Fibroblast of pulmonary artery (primary cell): ENCODE results near the gene TTBK1.

Experiments used
- DNase-seq: peaks from one replicate; pipeline ENCODE4 v3.0.0-alpha.2; 2010; ENCODE audit warnings: low read depth
- H3K4me3 ChIP-seq: replicated peaks from 2 replicates; pipeline ENCODE4 v1.5.1; 2011; ENCODE audit warnings: low read depth, mild to moderate bottlenecking, control low read depth, low read length, moderate library complexity
- CTCF ChIP-seq: IDR thresholded peaks from 2 replicates; pipeline ENCODE4 v1.5.1; 2011; ENCODE audit warnings: mild to moderate bottlenecking, control low read depth, low read length, inconsistent platforms; ENCODE audit errors: missing control alignments

TTBK1 gene

GRCh38 chr6:43213431-43213830 is 29.9 kb upstream of the TTBK1 start:
- H3K4me3 ChIP-seq, result no peak overlapping the region
- DNase-seq, result no peak
- TF ChIP-seq CTCF, result no peak

- no peak for DNase-seq
- TF ChIP-seq CTCF, result no peak
These were observed 28.2 kb upstream of the TTBK1 start for GRCh38 chr6:43215066-43215465.

GRCh38 chr6:43216200-43216599 is 27.1 kb upstream of the TTBK1 start:
- no peak for TF ChIP-seq CTCF

More at GRCh38 chr6:43215066-43215465, 28.2 kb upstream of the TTBK1 start:
- H3K4me3 ChIP-seq, result no peak overlapping the region

GRCh38 chr6:43217351-43217750 is 25.9 kb upstream of the TTBK1 start:
- no peak for DNase-seq
- no peak overlapping the region for H3K4me3 ChIP-seq
- no peak for TF ChIP-seq CTCF

More at GRCh38 chr6:43216200-43216599, 27.1 kb upstream of the TTBK1 start:
- no peak for DNase-seq
- no peak overlapping the region for H3K4me3 ChIP-seq

- no peak for DNase-seq
- H3K4me3 ChIP-seq, result no peak overlapping the region
- TF ChIP-seq CTCF, result no peak
These were observed 24.2 kb upstream of the TTBK1 start for GRCh38 chr6:43219119-43219518.

- H3K4me3 ChIP-seq, result no peak overlapping the region
- TF ChIP-seq CTCF, result no peak
- DNase-seq, result no peak
These were observed 23.5 kb upstream of the TTBK1 start for GRCh38 chr6:43219814-43220213.

- DNase-seq, result no peak
- no peak for TF ChIP-seq CTCF
- H3K4me3 ChIP-seq, result no peak overlapping the region
These were observed 22.8 kb upstream of the TTBK1 start for GRCh38 chr6:43220439-43220951.
